B cell (primary cell): ENCODE measurements around the gene PRKAG2. TPM values are rescaled to one million over a fixed set of nuclear protein-coding genes. Genes with fewer than 3 reads are reported as not detected.

Experiments used
- ATAC-seq: fragments of 200-7000 bp; cut with Tn5 transposase; one replicate; pipeline ENCODE4 v1.10.0; 2021; ENCODE audit warnings: low read depth, mild to moderate bottlenecking, moderate number of reproducible peaks, moderate library complexity
- CTCF ChIA-PET: fragments of 350-600 bp; sonication (Branson Sonifier 250); formaldehyde crosslinking; loops from one replicate; lab custom pipeline; 2021; ENCODE audit warnings: antibody characterized with exemption, inconsistent platforms; lab: Charles Lee
- POLR2A ChIA-PET: fragments of 350-600 bp; sonication (Branson Sonifier 250); formaldehyde crosslinking; loops from one replicate; lab custom pipeline; 2021; ENCODE audit warnings: antibody characterized with exemption; lab: Charles Lee
- DNase-seq: peaks from one replicate; pipeline ENCODE4 v3.0.0; 2013
- H2AFZ ChIP-seq: 2 replicates; pipeline ENCODE4 v1.6.1; 2012; ENCODE audit warnings: mild to moderate bottlenecking, low read depth, low read length; ENCODE audit not compliant: insufficient read depth, poor library complexity, severe bottlenecking
- H3K27ac ChIP-seq, 2 donors: 1 replicate in 1 of 2; 2 replicates in 1 of 2; pipeline ENCODE4 v1.5.1; 2012 to 2013; ENCODE audit warnings: low read length in 2 of 2, mild to moderate bottlenecking in 2 of 2, moderate library complexity in 1 of 2
- H3K27me3 ChIP-seq, 4 experiments: fragments of 200-600 bp in 1 of 4; sonication (generic) in 1 of 4; replicated peaks in 1 of 4; 1 replicate in 2 of 4; 2 replicates in 2 of 4; pipeline versions ENCODE4 v1.6.1 to v1.7.0; 2013 to 2016; ENCODE audit warnings: low read length in 3 of 4, mild to moderate bottlenecking in 2 of 4, mixed read lengths in 1 of 4, moderate library complexity in 1 of 4; ENCODE audit not compliant: insufficient read depth in 4 of 4, control insufficient read depth in 3 of 4; ENCODE audit errors: control extremely low read depth in 1 of 4
- H3K36me3 ChIP-seq, 2 experiments: replicated peaks in 1 of 2; 1 replicate in 1 of 2; 2 replicates in 1 of 2; pipeline versions ENCODE4 v1.6.1 to v1.7.1; 2013; ENCODE audit warnings: low read length in 1 of 2; ENCODE audit not compliant: insufficient read depth in 2 of 2, control insufficient read depth in 1 of 2; ENCODE audit errors: control extremely low read depth in 1 of 2, extremely low read depth in 1 of 2
- H3K4me1 ChIP-seq, 2 donors: fragments of 200-600 bp in 1 of 2; sonication (generic) in 1 of 2; 1 replicate in 1 of 2; 2 replicates in 1 of 2; pipeline versions ENCODE4 v1.5.1 to v1.6.1; 2013 to 2017; ENCODE audit warnings: low read length in 2 of 2; ENCODE audit not compliant: control insufficient read depth in 2 of 2, insufficient read depth in 2 of 2
- H3K4me2 ChIP-seq: replicated peaks from 2 replicates; pipeline ENCODE3; 2012; ENCODE audit warnings: mild to moderate bottlenecking, low read depth, low read length; ENCODE audit not compliant: poor library complexity, severe bottlenecking
- H3K4me3 ChIP-seq, 5 experiments: fragments of 200-600 bp in 1 of 5; sonication (generic) in 1 of 5; 1 replicate in 3 of 5; 2 replicates in 2 of 5; pipeline versions ENCODE4 v1.5.1 to v1.7.0; 2011 to 2016; ENCODE audit warnings: low read length in 4 of 5, mild to moderate bottlenecking in 4 of 5, low read depth in 2 of 5, control low read depth in 1 of 5, moderate library complexity in 1 of 5; ENCODE audit not compliant: insufficient read depth in 1 of 5; ENCODE audit errors: control extremely low read depth in 1 of 5, extremely low read depth in 1 of 5
- H3K79me2 ChIP-seq: fragments of 200-600 bp; sonication (generic); one replicate; pipeline ENCODE4 v1.6.0; 2016; ENCODE audit warnings: low read length; ENCODE audit not compliant: control insufficient read depth, insufficient read depth
- H3K9ac ChIP-seq: fragments of 200-600 bp; sonication (generic); 2 replicates; pipeline ENCODE4 v1.6.1; 2017; ENCODE audit warnings: mild to moderate bottlenecking, low read length, moderate library complexity
- H3K9me3 ChIP-seq, 3 donors: one replicate each; pipeline versions ENCODE4 v1.6.1 to v1.7.1; 2013; ENCODE audit warnings: low read length in 2 of 3; ENCODE audit not compliant: control insufficient read depth in 2 of 3, insufficient read depth in 1 of 3; ENCODE audit errors: control extremely low read depth in 1 of 3
- H4K20me1 ChIP-seq: 2 replicates; pipeline ENCODE4 v1.6.0; 2012; ENCODE audit warnings: mild to moderate bottlenecking, low read length; ENCODE audit not compliant: insufficient read depth, control insufficient read depth, poor library complexity, severe bottlenecking
- H3K27ac Mint-ChIP-seq: one replicate; pipeline ENCODE4 v1.8.0; 2021; ENCODE audit warnings: mixed read lengths
- H3K27me3 Mint-ChIP-seq: one replicate; pipeline ENCODE4 v1.8.0; 2021; ENCODE audit warnings: mixed read lengths
- H3K4me1 Mint-ChIP-seq: one replicate; pipeline ENCODE4 v1.8.0; 2021; ENCODE audit warnings: mixed read lengths
- H3K4me3 Mint-ChIP-seq: one replicate; pipeline ENCODE4 v1.8.0; 2021; ENCODE audit warnings: mixed read lengths
- H3K9me3 Mint-ChIP-seq: one replicate; pipeline ENCODE4 v1.8.0; 2022; ENCODE audit warnings: mixed read lengths; ENCODE audit not compliant: insufficient read depth
- EZH2 ChIP-seq: IDR thresholded peaks from 2 replicates; pipeline ENCODE4 v1.6.1; 2012; ENCODE audit warnings: borderline replicate concordance, low read depth, mild to moderate bottlenecking, moderate library complexity, low read length; ENCODE audit not compliant: insufficient read depth, poor library complexity, severe bottlenecking
- WGBS: methylation state at CpG from one replicate; pipeline ENCODE4 v1.1.5; 2013; ENCODE audit warnings: missing lambda C conversion rate; ENCODE audit not compliant: insufficient coverage; 5-methylcytosine and 5-hydroxymethylcytosine counted together
- intact Hi-C: fragments of 100-400 bp; cut with micrococcal nuclease; formaldehyde crosslinking; loops from one replicate; pipeline ENCODE4 v1.10.0; 2022
- polyA plus RNA-seq: library from polyadenylated mRNA; depleted of rRNA; stranded (reverse); fragments of >200 nt; gene quantifications from 2 replicates; pipeline ENCODE4 v1.2.3, GENCODE V29; 2012
- total RNA-seq, 2 donors: library from RNA; stranded (reverse); fragments of 120-200 nt in 1 of 2; gene quantifications; 1 replicate in 1 of 2; 2 replicates in 1 of 2; pipeline versions ENCODE4 v1.2.3 to v1.2.4, GENCODE V29; 2013 to 2022
- TF ChIP-seq, protein P1 (sequence below): fragments of 200-600 bp; IDR thresholded peaks from one replicate; pipeline ENCODE4 v1.8.0; 2022; ENCODE audit warnings: antibody characterized with exemption, mild to moderate bottlenecking

Gene PRKAG2
- total and polyA plus RNA-seq, 2 donors (not counting 1 experiment from before 2014, with no cell fraction given) = 22.1 to 56.3 TPM

DNA sequence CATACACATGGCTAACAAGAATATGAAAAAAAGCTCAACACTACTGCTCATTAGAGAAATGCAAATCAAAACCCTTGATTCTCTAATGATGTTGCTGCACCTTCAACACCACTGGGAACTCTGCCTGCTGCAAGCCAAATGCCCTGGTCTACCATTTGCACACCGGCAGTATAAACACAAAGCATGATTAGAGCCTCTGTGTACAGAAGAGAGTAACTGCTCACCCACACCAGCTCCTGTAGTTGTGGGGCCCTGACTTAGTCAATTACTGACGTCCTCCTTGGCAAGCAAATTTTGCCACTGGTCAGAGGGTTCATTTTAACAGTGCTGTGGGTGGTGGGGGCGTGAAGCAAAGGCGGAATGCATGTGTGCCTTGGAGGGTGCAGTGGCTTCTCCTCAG is 261.1 kb downstream of the PRKAG2 start:
- Histone ChIP-seq H3K27me3 (no peaks in the 10 kb centered on the region), H3K4me1 (no peaks in the 10 kb centered on the region), H3K9ac (no peak overlapping the region), H3K4me3 (no peak overlapping the region), H3K9me3 (no peaks in the 10 kb centered on the region), H3K79me2 (peaks cover 53% of the 10 kb centered on the region), H4K20me1 (peaks cover 27% of the 10 kb centered on the region), H3K27ac (no peak overlapping the region), H3K4me2 (no peak overlapping the region), H3K36me3 (peaks cover 2 to 11% of the 10 kb centered on the region in 2 experiments), H2AFZ (no peak overlapping the region)
- no peaks in the 10 kb centered on the region for H3K9me3 Mint-ChIP-seq
- TF ChIP-seq, protein P1, sequence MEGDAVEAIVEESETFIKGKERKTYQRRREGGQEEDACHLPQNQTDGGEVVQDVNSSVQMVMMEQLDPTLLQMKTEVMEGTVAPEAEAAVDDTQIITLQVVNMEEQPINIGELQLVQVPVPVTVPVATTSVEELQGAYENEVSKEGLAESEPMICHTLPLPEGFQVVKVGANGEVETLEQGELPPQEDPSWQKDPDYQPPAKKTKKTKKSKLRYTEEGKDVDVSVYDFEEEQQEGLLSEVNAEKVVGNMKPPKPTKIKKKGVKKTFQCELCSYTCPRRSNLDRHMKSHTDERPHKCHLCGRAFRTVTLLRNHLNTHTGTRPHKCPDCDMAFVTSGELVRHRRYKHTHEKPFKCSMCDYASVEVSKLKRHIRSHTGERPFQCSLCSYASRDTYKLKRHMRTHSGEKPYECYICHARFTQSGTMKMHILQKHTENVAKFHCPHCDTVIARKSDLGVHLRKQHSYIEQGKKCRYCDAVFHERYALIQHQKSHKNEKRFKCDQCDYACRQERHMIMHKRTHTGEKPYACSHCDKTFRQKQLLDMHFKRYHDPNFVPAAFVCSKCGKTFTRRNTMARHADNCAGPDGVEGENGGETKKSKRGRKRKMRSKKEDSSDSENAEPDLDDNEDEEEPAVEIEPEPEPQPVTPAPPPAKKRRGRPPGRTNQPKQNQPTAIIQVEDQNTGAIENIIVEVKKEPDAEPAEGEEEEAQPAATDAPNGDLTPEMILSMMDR = no peak
- TF ChIP-seq EZH2 = no peak
- no peak overlapping the region for H3K4me3 Mint-ChIP-seq
- peaks cover 2% of the 10 kb centered on the region for H3K4me1 Mint-ChIP-seq
- no peaks in the 10 kb centered on the region for H3K27me3 Mint-ChIP-seq
- 95% methylated on average over 4 of the region's 4 CpGs for WGBS
- intact Hi-C loops = no loop called here
- CTCF ChIA-PET = interaction anchor here (1.3 kb wide), 1 partner anchor 17 kb away, joined by 4 read pairs; no protein-coding TSS in a partner anchor
- H3K27ac Mint-ChIP-seq = no peak overlapping the region
- POLR2A ChIA-PET = no interaction called here
- DNase-seq = no peak
- ATAC-seq = no peak

DNA sequence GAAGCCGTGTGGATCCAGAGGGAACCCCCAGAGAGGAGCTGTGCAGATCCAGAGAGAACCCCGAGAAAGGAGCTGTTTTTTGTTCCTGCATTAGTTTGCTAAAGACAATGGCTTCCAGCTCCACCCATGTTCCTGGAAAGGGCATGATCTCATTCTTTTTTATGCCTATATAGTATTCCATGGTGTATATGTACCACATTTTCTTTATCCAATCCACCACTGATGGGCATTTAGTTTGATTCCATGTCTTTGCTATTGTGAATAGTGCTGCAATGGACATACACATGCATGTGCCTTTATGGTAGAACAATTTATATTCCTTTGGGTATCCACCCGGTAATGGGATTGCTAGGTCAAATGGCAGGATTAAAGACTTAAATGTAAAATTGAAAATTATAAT is 261.9 kb downstream of the PRKAG2 start:
- Histone ChIP-seq H3K4me1 (no peaks in the 10 kb centered on the region), H3K9me3 (no peaks in the 10 kb centered on the region), H3K79me2 (peaks cover 47% of the 10 kb centered on the region), H2AFZ (no peak overlapping the region), H3K36me3 (peaks cover 2 to 11% of the 10 kb centered on the region in 2 experiments), H3K27me3 (no peaks in the 10 kb centered on the region), H3K27ac (no peak overlapping the region), H4K20me1 (peaks cover 27% of the 10 kb centered on the region), H3K4me2 (no peak overlapping the region), H3K4me3 (no peak overlapping the region), H3K9ac (no peak overlapping the region)
- ATAC-seq = no peak
- peaks cover 2% of the 10 kb centered on the region for H3K4me1 Mint-ChIP-seq
- no peak overlapping the region for H3K27ac Mint-ChIP-seq
- intact Hi-C loops = no loop called here
- POLR2A ChIA-PET = no interaction called here
- no peaks in the 10 kb centered on the region for H3K27me3 Mint-ChIP-seq
- TF ChIP-seq, protein P1 = no peak
- no peak for TF ChIP-seq EZH2
- DNase-seq = no peak
- no peak overlapping the region for H3K4me3 Mint-ChIP-seq
- no peaks in the 10 kb centered on the region for H3K9me3 Mint-ChIP-seq
- CTCF ChIA-PET = no interaction called here
- 90% methylated on average over 2 of the region's 3 CpGs for WGBS
